Activated CD8-positive, alpha-beta memory T cell treated with anti-CD3 and anti-CD28 coated beads for 1 hour (primary cell): ENCODE measurements around the gene FABP6.
A peak's percentile ranks its signal among the peaks of the same experiment; 100 is the strongest.
"Not testable (repeated sequence)": the region's sequence is repeated elsewhere in the genome, so short reads cannot be mapped to it uniquely, and the experiment has no call there.

Source experiments
- DNase-seq, 2 donors: peaks; one replicate each; pipeline ENCODE4 v3.0.0-alpha.2; 2020; ENCODE audit warnings: low read depth in 1 of 2; ENCODE audit errors: extremely low read depth in 1 of 2

Gene FABP6

DNA sequence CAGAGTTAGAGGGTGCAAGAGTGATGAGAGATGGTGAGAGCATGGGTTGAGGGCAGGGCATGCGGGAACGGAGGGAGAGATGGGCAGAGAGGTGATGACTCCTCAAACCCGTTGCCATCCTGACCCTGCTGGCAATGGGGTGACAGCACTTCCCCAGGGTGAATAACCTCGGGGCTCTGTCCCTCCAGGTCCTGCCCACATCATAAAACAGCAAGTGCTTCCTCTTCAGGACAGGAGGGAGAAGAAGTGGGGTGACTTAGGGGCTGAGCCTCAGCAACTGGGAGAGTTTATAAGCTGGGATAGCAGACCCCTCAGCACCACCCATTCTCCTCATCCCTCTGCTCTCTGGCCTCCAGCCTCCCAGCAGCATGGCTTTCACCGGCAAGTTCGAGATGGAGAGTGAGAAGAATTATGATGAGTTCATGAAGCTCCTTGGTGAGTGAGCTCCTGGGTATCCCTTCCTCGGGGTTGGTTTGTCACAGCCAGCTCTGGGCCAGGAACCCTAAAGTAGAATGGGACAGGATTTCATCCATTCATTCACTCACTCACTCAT lies at the start of gene FABP6:
TSS of gene FABP6 (plus strand) at position 317 of the 553 bp plus-strand sequence. CDS start at position 369, 52 bp downstream.
- no peak for DNase-seq

GRCh38 chr5:160180931-160181330 lies 48.4 kb upstream of the FABP6 start:
- no peak for DNase-seq

GRCh38 chr5:160181965-160182622 lies 47.2 kb upstream of the FABP6 start:
- no peak for DNase-seq

- DNase-seq, result no peak
Measured at GRCh38 chr5:160183075-160183474, 46.2 kb upstream of the FABP6 start.

DNA sequence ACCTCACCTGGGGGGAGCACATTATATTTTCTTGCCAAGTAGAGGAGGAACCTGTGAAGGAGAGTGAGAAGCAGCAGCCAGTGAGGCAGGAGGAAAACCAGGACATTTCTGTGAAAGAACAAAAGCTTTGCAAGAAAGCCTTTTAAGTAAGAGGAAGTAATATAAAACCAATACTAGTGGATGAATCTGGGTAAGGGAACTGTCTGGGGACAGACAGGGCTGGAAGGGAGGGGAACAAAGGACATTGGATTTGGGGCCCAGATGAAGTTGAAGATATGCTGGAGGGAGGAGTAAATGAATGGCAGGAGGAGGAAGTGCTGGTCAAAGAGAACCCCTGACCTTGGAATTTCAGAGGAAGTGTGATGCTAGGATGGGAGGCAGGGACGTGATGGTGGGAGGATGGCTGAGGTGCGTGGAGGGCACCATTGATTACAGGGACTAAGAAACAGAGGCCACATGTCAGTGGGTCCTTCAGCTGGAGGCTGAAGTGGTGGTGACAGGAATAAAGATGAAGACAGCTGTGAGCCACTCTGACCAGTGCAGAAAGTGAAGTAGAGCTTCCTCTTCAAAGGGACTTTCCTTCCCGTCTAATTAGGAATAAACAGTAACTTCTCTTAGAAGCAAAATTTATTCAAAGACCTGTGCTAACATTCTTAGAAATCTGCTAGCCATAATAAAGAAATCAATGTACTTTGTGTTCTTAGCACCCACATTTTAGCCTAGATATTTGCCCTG lies 43.5 kb upstream of the FABP6 start:
- DNase-seq, result no peak

DNA sequence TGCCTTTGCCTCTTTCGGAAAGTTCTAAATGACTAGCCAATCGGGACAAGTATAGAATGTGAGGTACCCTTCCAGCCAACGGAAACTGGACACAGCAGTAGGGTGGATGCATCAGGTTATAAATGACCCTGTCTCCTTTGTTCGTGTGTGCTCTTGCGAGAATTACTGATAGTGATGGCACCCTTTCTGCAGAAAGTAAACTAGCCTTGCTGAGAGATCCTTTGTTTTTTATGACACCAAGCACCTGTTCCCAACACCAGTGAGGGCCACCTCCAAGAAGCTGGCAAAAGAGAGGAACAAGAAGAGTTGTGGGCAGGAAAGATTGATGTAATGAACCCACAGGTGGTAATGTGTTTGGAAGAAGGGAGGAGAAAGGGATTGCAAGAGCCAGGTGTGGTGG lies 42.8 kb upstream of the FABP6 start:
- DNase-seq, result no peak

- no peak for DNase-seq
Measured at GRCh38 chr5:160187091-160187490, 42.2 kb upstream of the FABP6 start.

DNA sequence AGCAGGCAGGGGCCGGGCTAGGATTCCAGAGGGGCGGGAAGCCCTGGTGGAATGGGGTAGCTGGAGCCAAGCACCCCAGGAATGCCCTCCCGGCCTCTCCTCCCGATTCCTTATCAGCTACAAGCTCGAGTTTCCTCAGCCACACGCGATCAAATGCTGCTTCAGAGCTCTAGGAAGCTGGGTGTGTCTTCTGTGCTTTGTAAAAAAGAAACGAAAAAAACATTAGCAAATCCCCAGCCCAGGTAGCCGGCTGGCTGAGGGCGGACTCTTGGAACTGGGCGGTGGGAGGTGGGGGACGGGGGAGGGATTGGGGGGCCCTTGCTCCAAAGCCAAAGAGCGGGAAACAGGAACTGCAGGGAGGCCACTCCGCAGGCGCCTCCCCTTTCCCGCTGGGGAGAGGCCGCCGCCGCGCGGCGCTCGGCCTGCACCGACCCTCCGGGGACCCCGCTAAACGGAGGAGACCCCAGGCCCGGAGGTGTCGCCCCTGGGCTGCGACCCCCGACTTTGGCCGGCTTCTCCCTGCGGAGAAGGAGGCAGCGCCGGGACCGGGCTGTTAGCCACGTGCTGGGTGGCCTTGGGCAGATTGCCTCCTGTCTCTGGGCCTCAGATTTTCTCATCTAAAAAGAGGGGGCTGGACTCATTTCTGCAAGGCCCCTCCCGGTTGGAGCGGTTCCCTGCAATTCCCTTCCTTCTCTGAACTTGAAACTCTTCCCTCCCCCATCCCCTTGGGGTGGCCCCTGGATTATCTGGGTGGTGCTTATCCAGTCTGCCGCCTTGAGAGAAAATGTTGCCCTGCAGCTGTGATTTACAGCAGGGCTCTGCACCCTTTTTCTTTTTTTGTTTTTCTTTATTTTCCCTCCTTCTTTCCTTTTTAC lies 40.9 kb upstream of the FABP6 start:
- no peak for DNase-seq

GRCh38 chr5:160192424-160192823 lies 36.9 kb upstream of the FABP6 start:
- DNase-seq, result no peak

- not testable (repeated sequence) for DNase-seq
Measured at GRCh38 chr5:160193076-160193475, 36.2 kb upstream of the FABP6 start.

- not testable (repeated sequence) for DNase-seq
Measured at GRCh38 chr5:160193790-160194189, 35.5 kb upstream of the FABP6 start.

DNA sequence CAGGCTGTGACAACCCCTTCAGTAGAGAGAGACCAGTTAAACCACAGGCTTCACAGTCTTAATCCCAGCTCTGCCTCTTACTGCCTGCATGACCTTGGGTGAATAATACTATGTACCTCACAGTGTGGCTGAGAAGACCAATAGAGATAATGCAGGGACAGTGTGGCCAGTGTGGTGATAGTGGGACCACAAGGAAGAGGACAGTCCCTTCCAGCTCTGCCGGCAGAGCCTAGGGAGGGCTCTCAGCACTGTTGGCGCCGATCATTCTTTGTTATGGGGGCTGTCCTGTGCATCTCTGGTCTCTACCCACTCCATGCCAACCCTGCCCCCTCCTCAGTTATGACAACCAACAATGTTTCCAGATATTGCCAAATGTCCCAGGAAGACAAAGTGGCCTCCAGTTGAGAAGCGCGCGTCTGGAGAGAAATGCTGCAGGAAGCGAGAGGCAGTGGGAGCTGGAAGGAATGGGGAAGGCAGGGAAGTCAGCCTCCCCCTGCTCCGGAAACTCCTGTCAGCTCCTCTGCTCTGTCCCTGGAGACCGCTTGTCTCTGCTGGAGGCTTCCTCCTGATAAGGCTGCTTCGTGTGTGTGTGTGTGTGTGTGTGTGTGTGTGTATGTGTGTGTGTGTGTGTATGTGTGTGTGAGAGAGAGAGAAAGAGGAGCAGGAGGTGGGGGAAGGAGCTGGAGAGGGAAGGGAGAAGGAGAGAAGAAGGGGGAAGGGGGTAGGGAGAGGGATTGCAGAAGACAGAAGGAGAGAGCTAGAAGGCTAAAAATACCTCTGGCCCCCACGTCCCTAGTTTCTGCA lies 31.8 kb upstream of the FABP6 start:
- no peak for DNase-seq

DNA sequence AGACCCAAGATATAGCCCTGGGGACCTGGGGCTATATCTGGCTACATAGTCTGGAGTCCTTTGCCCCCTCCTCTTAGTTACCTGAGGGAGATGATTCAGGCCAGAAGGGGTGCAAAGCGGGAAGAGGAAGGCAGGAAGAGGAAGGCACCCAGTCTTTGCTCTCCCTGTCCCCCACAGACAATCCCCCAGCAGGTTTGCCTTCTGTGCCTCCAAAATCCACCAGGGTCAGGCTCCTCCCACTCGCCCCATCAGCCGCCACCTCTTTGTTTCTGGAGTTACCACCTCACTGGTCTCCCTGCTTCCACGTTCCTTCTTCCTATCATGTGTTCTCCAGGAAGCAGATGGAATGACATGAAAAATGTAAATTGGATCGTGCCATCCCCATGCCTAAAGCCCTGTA lies 31.2 kb upstream of the FABP6 start:
- DNase-seq, result no peak

DNA sequence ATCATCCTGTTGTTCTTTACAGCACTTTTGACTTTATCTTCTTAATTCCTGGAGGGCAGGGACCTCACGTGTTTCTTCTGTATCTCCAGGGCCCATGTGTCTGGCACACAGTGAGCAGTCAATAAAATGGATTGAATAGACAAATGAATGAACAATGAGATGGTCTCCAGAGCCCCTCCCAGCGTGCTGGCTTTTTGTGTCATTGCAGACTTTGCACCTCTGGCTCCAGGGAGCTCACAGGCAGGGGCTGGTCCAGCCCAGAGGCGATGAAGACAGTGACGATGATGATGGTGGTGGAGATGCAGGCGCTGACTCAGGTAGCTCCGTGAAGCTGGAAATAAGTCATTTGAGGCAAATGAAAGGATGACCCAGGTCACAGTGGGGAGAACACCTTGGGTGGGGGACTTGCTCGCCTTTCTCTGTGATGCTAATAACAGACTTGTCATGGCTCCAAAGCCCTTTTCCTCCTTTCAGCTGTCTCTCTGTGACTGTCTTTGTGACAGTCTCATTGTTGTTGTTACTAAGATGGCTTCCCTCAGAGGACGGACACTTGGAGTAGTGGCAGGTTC lies 30.4 kb upstream of the FABP6 start:
- DNase-seq, result no peak

DNA sequence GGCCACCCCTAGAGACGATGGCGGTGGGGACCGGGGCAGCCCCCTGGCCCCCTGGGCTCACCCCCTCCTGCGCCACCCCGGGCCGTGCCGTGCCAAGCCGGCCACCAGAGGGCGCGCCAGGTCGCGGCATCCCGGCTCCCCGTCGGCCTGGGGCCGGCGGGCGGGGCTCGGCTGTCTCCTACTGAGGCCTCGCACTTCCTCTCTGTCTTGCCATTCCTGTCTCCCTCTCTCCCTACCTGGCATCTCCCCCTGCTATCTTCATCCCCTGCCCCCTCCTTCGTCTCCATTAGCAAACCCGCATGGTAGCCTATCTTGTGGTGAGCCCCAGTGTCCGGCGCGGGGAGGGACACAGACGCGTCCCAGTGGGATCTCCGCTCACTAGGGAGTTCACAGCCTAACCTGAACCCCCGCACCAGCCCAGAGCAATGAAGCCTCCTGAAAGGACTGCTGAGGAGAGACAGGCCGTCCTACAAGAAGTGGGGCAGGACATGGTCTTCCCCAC lies 29.8 kb upstream of the FABP6 start:
- DNase-seq, result peak; percentile 8 to 68

- DNase-seq, result no peak
Measured at GRCh38 chr5:160207061-160207460, 22.2 kb upstream of the FABP6 start.

- no peak for DNase-seq
Measured at GRCh38 chr5:160209917-160210316, 19.4 kb upstream of the FABP6 start.

DNA sequence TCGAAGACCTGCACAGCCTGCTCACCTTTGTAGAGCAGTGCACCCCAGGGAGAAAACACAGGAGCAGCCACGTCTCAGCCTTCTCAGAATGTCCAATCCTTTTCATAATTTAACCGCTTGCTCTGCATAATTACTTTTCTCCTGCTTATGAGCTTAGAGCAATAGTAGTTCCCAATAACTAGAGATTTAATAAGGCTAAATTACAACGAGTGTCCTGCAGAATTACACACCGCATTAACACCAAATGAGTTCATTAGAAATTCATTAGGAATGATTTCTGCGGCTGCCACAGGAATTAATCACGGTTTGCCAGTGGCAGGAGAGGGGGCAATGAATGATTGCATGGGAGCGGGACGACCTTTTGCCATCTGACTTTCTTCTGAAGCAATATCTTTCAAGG lies 18.7 kb upstream of the FABP6 start:
- DNase-seq, result no peak

GRCh38 chr5:160211352-160211751 lies 18.0 kb upstream of the FABP6 start:
- DNase-seq, result no peak

- DNase-seq, result no peak
Measured at GRCh38 chr5:160213537-160213936, 15.8 kb upstream of the FABP6 start.
